ENCODE measurements around the gene DUSP3. TPM values are rescaled to one million over a fixed set of nuclear protein-coding genes. Genes with fewer than 3 reads are reported as not detected.
A peak's percentile ranks its signal among the peaks of the same experiment; 100 is the strongest.

The DUSP3 gene
- total RNA-seq, 1 experiment from 2014 or later: 16.9 TPM

- no CpG with 5 or more reads among the region's 3 CpGs for WGBS (ENCODE audit: extremely low coverage, insufficient read length, low lambda C conversion rate)
- Histone ChIP-seq H3K79me2 (ENCODE audit: insufficient read depth, low read length) (no peaks in the 10 kb centered on the region), H3K4ac (ENCODE audit: low read depth, low read length) (no peak overlapping the region), H4K5ac (ENCODE audit: insufficient read length, low read depth, low read length) (no peak overlapping the region), H3K23me2 (ENCODE audit: insufficient read length, low read depth, low read length, poor library complexity, severe bottlenecking) (peaks cover 4% of the 10 kb centered on the region), H3K4me1 (ENCODE audit: insufficient read depth, low read length) (no peaks in the 10 kb centered on the region; the same call in 1 of the 2 replicates), H3K27me3 (ENCODE audit: insufficient read depth, low read length) (peaks cover 3% of the 10 kb centered on the region; the same call in 1 of the 2 replicates), H2BK12ac (ENCODE audit: insufficient read length, low read depth, low read length) (no peak overlapping the region), H2BK20ac (ENCODE audit: low read depth, low read length, poor library complexity, severe bottlenecking) (no peak overlapping the region), H3K27ac (ENCODE audit: insufficient read length, low read depth, low read length) (no peak overlapping the region), H2AK5ac (ENCODE audit: insufficient read length, low read length) (no peak overlapping the region), H4K20me1 (ENCODE audit: control insufficient read depth, insufficient read depth, insufficient read length) (no peaks in the 10 kb centered on the region), H2BK120ac (ENCODE audit: low read depth, low read length, poor library complexity, severe bottlenecking) (no peak overlapping the region), H3K9ac (ENCODE audit: extremely low read depth, insufficient read length, low read length) (no peak overlapping the region), H3K4me2 (ENCODE audit: insufficient read depth, insufficient read length, low read length) (no peak overlapping the region), H3K18ac (ENCODE audit: insufficient read length, low read depth, low read length) (no peak overlapping the region), H3K23ac (ENCODE audit: insufficient read length, low read depth, low read length) (no peak overlapping the region), H4K8ac (replicated peaks; ENCODE audit: insufficient read length, low read depth, low read length) (no peak overlapping the region), H3K56ac (ENCODE audit: insufficient read length, low read depth, low read length) (no peak overlapping the region), H2BK15ac (ENCODE audit: low read depth, low read length) (no peak overlapping the region), H3K14ac (ENCODE audit: insufficient read depth, low read length) (no peak overlapping the region), H3K79me1 (ENCODE audit: insufficient read depth, low read depth, low read length, poor library complexity, severe bottlenecking) (no peaks in the 10 kb centered on the region), H4K91ac (ENCODE audit: insufficient read length, low read depth, low read length) (no peak overlapping the region), H2BK5ac (ENCODE audit: insufficient read length, low read length) (no peak overlapping the region), H3K9me3 (ENCODE audit: control insufficient read depth, low read depth, low read length) (no peaks in the 10 kb centered on the region), H2AFZ (ENCODE audit: low read length) (no peak overlapping the region), H3T11ph (ENCODE audit: low read length) (no peak overlapping the region)
- Mint-ChIP-seq H3K9me3 (no peaks in the 10 kb centered on the region), H3K4me3 (peak overlapping the region; percentile 71 to 83; a peak in 4 of 5 replicates), H3K27ac (no peak overlapping the region), H3K4me1 (peaks cover 32 to 40% of the 10 kb centered on the region in 2 experiments), H3K27me3 (ENCODE audit: low read depth) (peaks cover 28% of the 10 kb centered on the region), H3K36me3 (ENCODE audit: insufficient read depth in 1 of 3, low read depth in 3 of 3) (no peaks in the 10 kb centered on the region)
- DNase-seq: no peak
- no peak for TF ChIP-seq CTCF (conservative IDR thresholded peaks at IDR 0.05)
Observed at GRCh38 chr17:43719578-43719977, 59.2 kb downstream of the DUSP3 start.
